GM19395 (cell line): ENCODE results near the gene TBL2.
"Not testable (repeated sequence)": the region's sequence is repeated elsewhere in the genome, so short reads cannot be mapped to it uniquely, and the experiment has no call there.

Experiments
- ATAC-seq: cut with Tn5 transposase; IDR thresholded peaks from one replicate; pipeline ENCODE4 v1.9.1; 2021; ENCODE audit warnings: mild to moderate bottlenecking, moderate library complexity; ENCODE audit not compliant: unreplicated experiment

The TBL2 gene

GRCh38 chr7:73606801-73607691 lies 28.7 kb upstream of the TBL2 start:
- ATAC-seq: no peak

GRCh38 chr7:73605601-73606220 lies 27.3 kb upstream of the TBL2 start:
- no peak for ATAC-seq

GRCh38 chr7:73602721-73603651 lies 24.6 kb upstream of the TBL2 start:
- no peak for ATAC-seq

- no peak for ATAC-seq
Observed at GRCh38 chr7:73599916-73600315, 21.5 kb upstream of the TBL2 start.

- no peak for ATAC-seq
Observed at GRCh38 chr7:73599151-73599882, 20.9 kb upstream of the TBL2 start.

GRCh38 chr7:73597978-73598782 lies 19.8 kb upstream of the TBL2 start:
- no peak for ATAC-seq

- ATAC-seq: no peak
Observed at GRCh38 chr7:73596191-73597065, 18.0 kb upstream of the TBL2 start.

- ATAC-seq: no peak
Observed at GRCh38 chr7:73595358-73595757, 17.0 kb upstream of the TBL2 start.

- ATAC-seq: no peak
Observed at GRCh38 chr7:73593207-73594045, 15.0 kb upstream of the TBL2 start.

GRCh38 chr7:73586911-73587310 lies 8.5 kb upstream of the TBL2 start:
- ATAC-seq: no peak

GRCh38 chr7:73585196-73585595 lies 6.8 kb upstream of the TBL2 start:
- no peak for ATAC-seq

GRCh38 chr7:73582664-73583202 lies 4.4 kb upstream of the TBL2 start:
- ATAC-seq: no peak

GRCh38 chr7:73581006-73581405 lies 2.6 kb upstream of the TBL2 start:
- not testable (repeated sequence) for ATAC-seq

GRCh38 chr7:73577627-73578341 lies 595 bp downstream of the TBL2 start:
- ATAC-seq: peak; percentile 21

- ATAC-seq: no peak
Observed at GRCh38 chr7:73573791-73574190, 4.6 kb downstream of the TBL2 start.

GRCh38 chr7:73573276-73573675 lies 5.1 kb downstream of the TBL2 start:
- no peak for ATAC-seq

GRCh38 chr7:73572767-73573186 lies 5.6 kb downstream of the TBL2 start:
- ATAC-seq: no peak
